Measurements from ENCODE around the gene C10orf53. TPM values are rescaled to one million over a fixed set of nuclear protein-coding genes. Genes with fewer than 3 reads are reported as not detected.
A peak's percentile ranks its signal among the peaks of the same experiment; 100 is the strongest.

C10orf53 gene
- total and polyA plus RNA-seq, 8 donors, result not detected

- H3K36me3 ChIP-seq, result no peaks in the 10 kb centered on the region
- ATAC-seq, result no peak
- WGBS, 2 donors, result 69 to 86% methylated on average over 11 of the region's 11 CpGs
- H3K27ac ChIP-seq, result no peak overlapping the region
- no peaks in the 10 kb centered on the region for H3K27me3 ChIP-seq
- no peak for FAIRE-seq
- no peak for DNase-seq
- no peaks in the 10 kb centered on the region for H3K9me3 ChIP-seq
- no peak for TF ChIP-seq CTCF (IDR thresholded peaks at IDR 0.05)
- no peak overlapping the region for H3K4me3 ChIP-seq
- H3K4me1 ChIP-seq, result no peaks in the 10 kb centered on the region
- intact Hi-C loops (cut with DNase I), result no loop called here
Measured at GRCh38 chr10:49735161-49735560, 55.7 kb downstream of the C10orf53 start.

- DNase-seq, result no peak
- no peak for TF ChIP-seq CTCF (IDR thresholded peaks at IDR 0.05)
- Histone ChIP-seq H3K36me3 (no peaks in the 10 kb centered on the region), H3K9me3 (no peaks in the 10 kb centered on the region), H3K4me1 (no peaks in the 10 kb centered on the region), H3K27me3 (no peaks in the 10 kb centered on the region), H3K4me3 (no peak overlapping the region), H3K27ac (no peak overlapping the region)
- intact Hi-C loops (cut with DNase I), result no loop called here
- no peak for FAIRE-seq
- WGBS, 2 donors, result 86 to 92% methylated on average over 22 to 23 of the region's 23 CpGs
- ATAC-seq, result no peak
Measured at GRCh38 chr10:49735848-49736563, 56.6 kb downstream of the C10orf53 start.

GRCh38 chr10:49736564-49737113 lies 57.2 kb downstream of the C10orf53 start:
- intact Hi-C loops (cut with DNase I), result no loop called here
- FAIRE-seq (no peak), DNase-seq (no peak), ATAC-seq (no peak)
- H3K4me3 ChIP-seq, result no peak overlapping the region
- no peaks in the 10 kb centered on the region for H3K9me3 ChIP-seq
- WGBS, 2 donors, result 83 to 100% methylated on average over 5 of the region's 5 CpGs
- no peak overlapping the region for H3K27ac ChIP-seq
- no peaks in the 10 kb centered on the region for H3K4me1 ChIP-seq
- TF ChIP-seq CTCF (IDR thresholded peaks at IDR 0.05), result no peak
- no peaks in the 10 kb centered on the region for H3K27me3 ChIP-seq
- no peaks in the 10 kb centered on the region for H3K36me3 ChIP-seq

- no peak overlapping the region for H3K4me3 ChIP-seq
- intact Hi-C loops (cut with DNase I), result no loop called here
- no peak for FAIRE-seq
- no peak for TF ChIP-seq CTCF (IDR thresholded peaks at IDR 0.05)
- 88 to 91% methylated on average over 19 of the region's 19 CpGs for WGBS, 2 donors
- ATAC-seq, result no peak
- H3K27me3 ChIP-seq, result no peaks in the 10 kb centered on the region
- H3K36me3 ChIP-seq, result no peaks in the 10 kb centered on the region
- DNase-seq, result peak in 1 of 6 donors; percentile 39
- no peaks in the 10 kb centered on the region for H3K9me3 ChIP-seq
- H3K27ac ChIP-seq, result no peak overlapping the region
- H3K4me1 ChIP-seq, result no peaks in the 10 kb centered on the region
Measured at GRCh38 chr10:49737474-49738201, 58.2 kb downstream of the C10orf53 start.

All from pancreas (tissue), 10 donors.